Measurements from ENCODE around the gene EML2. TPM values are rescaled to one million over a fixed set of nuclear protein-coding genes. Genes with fewer than 3 reads are reported as not detected.

EML2 gene
- total RNA-seq, 1 donor from 2014 or later: 43.3 TPM

- DNase-seq (ENCODE audit: low spot score) (no peak), ATAC-seq (no peak)
- intact Hi-C loops (cut with DNase I): no loop called here
Observed at GRCh38 chr19:45593520-45593919, 45.7 kb downstream of the EML2 start.

GRCh38 chr19:45592366-45592765 lies 46.8 kb downstream of the EML2 start:
- ATAC-seq (no peak), DNase-seq (ENCODE audit: low spot score) (no peak)
- intact Hi-C loops (cut with DNase I): no loop called here

- DNase-seq (ENCODE audit: low spot score) (no peak), ATAC-seq (no peak)
- intact Hi-C loops (cut with DNase I): no loop called here
Observed at GRCh38 chr19:45591638-45592005, 47.6 kb downstream of the EML2 start.

GRCh38 chr19:45591004-45591637 lies 48.1 kb downstream of the EML2 start:
- DNase-seq (ENCODE audit: low spot score) (no peak), ATAC-seq (no peak)
- intact Hi-C loops (cut with DNase I): no loop called here

GRCh38 chr19:45590300-45591003 lies 48.7 kb downstream of the EML2 start:
- no peak for DNase-seq (ENCODE audit: low spot score)
- no peak for ATAC-seq
- intact Hi-C loops (cut with DNase I): no loop called here

GRCh38 chr19:45589768-45590167 lies 49.4 kb downstream of the EML2 start:
- DNase-seq (ENCODE audit: low spot score): no peak
- intact Hi-C loops (cut with DNase I): no loop called here
- no peak for ATAC-seq

- DNase-seq (ENCODE audit: low spot score) (no peak), ATAC-seq (no peak)
- intact Hi-C loops (cut with DNase I): no loop called here
Observed at GRCh38 chr19:45587873-45588272, 51.3 kb downstream of the EML2 start.

GRCh38 chr19:45585158-45585577 lies 54.0 kb downstream of the EML2 start:
- ATAC-seq (no peak), DNase-seq (ENCODE audit: low spot score) (no peak)
- intact Hi-C loops (cut with DNase I): no loop called here

GRCh38 chr19:45584332-45585157 lies 54.7 kb downstream of the EML2 start, which contains the start of gene OPA3:
TSS of gene OPA3 (minus strand) at chr19:45584802. CDS start at chr19:45584764, 38 bp downstream.
- DNase-seq (ENCODE audit: low spot score) (peak; percentile 100), ATAC-seq (peak; percentile 97)
- intact Hi-C loops (cut with DNase I): no loop called here

- ATAC-seq: no peak
- intact Hi-C loops (cut with DNase I): no loop called here
- no peak for DNase-seq (ENCODE audit: low spot score)
Observed at GRCh38 chr19:45581576-45581975, 57.6 kb downstream of the EML2 start.

GRCh38 chr19:45578861-45579260 lies 60.3 kb downstream of the EML2 start:
- intact Hi-C loops (cut with DNase I): no loop called here
- ATAC-seq (no peak), DNase-seq (ENCODE audit: low spot score) (no peak)

GRCh38 chr19:45577111-45577905 lies 61.9 kb downstream of the EML2 start:
- no peak for DNase-seq (ENCODE audit: low spot score)
- no peak for ATAC-seq
- intact Hi-C loops (cut with DNase I): no loop called here

- intact Hi-C loops (cut with DNase I): no loop called here
- no peak for DNase-seq (ENCODE audit: low spot score)
- no peak for ATAC-seq
Observed at GRCh38 chr19:45576682-45577081, 62.5 kb downstream of the EML2 start.

GRCh38 chr19:45575216-45575615 lies 64.0 kb downstream of the EML2 start:
- intact Hi-C loops (cut with DNase I): no loop called here
- ATAC-seq (no peak), DNase-seq (ENCODE audit: low spot score) (no peak)

GRCh38 chr19:45574526-45574925 lies 64.7 kb downstream of the EML2 start:
- intact Hi-C loops (cut with DNase I): no loop called here
- ATAC-seq (no peak), DNase-seq (ENCODE audit: low spot score) (no peak)

- no peak for DNase-seq (ENCODE audit: low spot score)
- intact Hi-C loops (cut with DNase I): no loop called here
- ATAC-seq: no peak
Observed at GRCh38 chr19:45571457-45572220, 67.6 kb downstream of the EML2 start.

- ATAC-seq (no peak), DNase-seq (ENCODE audit: low spot score) (no peak)
- intact Hi-C loops (cut with DNase I): no loop called here
Observed at GRCh38 chr19:45569619-45570421, 69.4 kb downstream of the EML2 start.

GRCh38 chr19:45568732-45569131 lies 70.5 kb downstream of the EML2 start:
- intact Hi-C loops (cut with DNase I): no loop called here
- DNase-seq (ENCODE audit: low spot score) (no peak), ATAC-seq (no peak)

All from sciatic nerve (tissue), 2 donors.